ENCODE results near the gene RANBP10. TPM values are rescaled to one million over a fixed set of nuclear protein-coding genes. Genes with fewer than 3 reads are reported as not detected.

RANBP10 gene
- total RNA-seq, 4 donors from 2014 or later, result 18.4 to 35.2 (median 27.6) TPM

GRCh38 chr16:67674851-67675578, 131.3 kb downstream of the RANBP10 start:
- no peak for TF ChIP-seq EP300 (IDR thresholded peaks at IDR 0.05)
- TF ChIP-seq CTCF (IDR thresholded peaks at IDR 0.05), result no peak
- no peak for TF ChIP-seq POLR2AphosphoS5 (IDR thresholded peaks at IDR 0.05)
- no peak for TF ChIP-seq POLR2A (IDR thresholded peaks at IDR 0.05)
- no peak for DNase-seq (ENCODE audit: low spot score in 2 of 2)
- peaks cover 7% of the 10 kb centered on the region for H3K36me3 ChIP-seq
- peak overlapping the region; percentile 25 for H3K27ac ChIP-seq
- no peaks in the 10 kb centered on the region for H3K9me3 ChIP-seq
- no peaks in the 10 kb centered on the region for H3K27me3 ChIP-seq
- H3K4me3 ChIP-seq, result no peak overlapping the region
- WGBS, result 96% methylated on average over 5 of the region's 28 CpGs
- peaks cover 48% of the 10 kb centered on the region for H3K4me1 ChIP-seq

- H3K4me3 ChIP-seq, result no peak overlapping the region
- no peaks in the 10 kb centered on the region for H3K9me3 ChIP-seq
- H3K4me1 ChIP-seq, result peaks cover 48% of the 10 kb centered on the region
- WGBS, result 40% methylated on average over 16 of the region's 21 CpGs
- no peak for TF ChIP-seq POLR2AphosphoS5 (IDR thresholded peaks at IDR 0.05)
- TF ChIP-seq CTCF (IDR thresholded peaks at IDR 0.05), result no peak
- no peak for TF ChIP-seq EP300 (IDR thresholded peaks at IDR 0.05)
- no peak for TF ChIP-seq POLR2A (IDR thresholded peaks at IDR 0.05)
- DNase-seq (ENCODE audit: low spot score in 2 of 2), result no peak
- peak overlapping the region; percentile 80 for H3K27ac ChIP-seq
- no peaks in the 10 kb centered on the region for H3K27me3 ChIP-seq
- H3K36me3 ChIP-seq, result peaks cover 7% of the 10 kb centered on the region
Observed at GRCh38 chr16:67673712-67674580, 132.4 kb downstream of the RANBP10 start.

Other genes with a start within 250 kb of the RANBP10 start
- gene CTCF, start 244.0 kb downstream of the RANBP10 start, total RNA-seq, result 10 to 100 TPM; 36.2 to 50.1 (median 46.9) TPM
- 1 to 10 TPM in 1 of 4 donors, under 1 TPM in 3; 0.19 to 2.3 (median 0.51) TPM for gene CARMIL2, start 161.4 kb downstream of the RANBP10 start, total RNA-seq
- gene ACD, start 146.3 kb downstream of the RANBP10 start, total RNA-seq, result 10 to 100 TPM; 17.6 to 33.9 (median 22.3) TPM
- gene PARD6A, start 145.6 kb downstream of the RANBP10 start, total RNA-seq, result 1 to 10 TPM; 2.3 to 4.3 (median 3.4) TPM
- 10 to 100 TPM; 10.1 to 33.6 (median 13.7) TPM for gene ENKD1, start 139.8 kb downstream of the RANBP10 start, total RNA-seq
- gene C16orf86, start 139.7 kb downstream of the RANBP10 start, total RNA-seq, result 1 to 10 TPM; 2.1 to 6.8 (median 3.6) TPM
- 10 to 100 TPM; 18.3 to 31.1 (median 25.9) TPM for gene GFOD2, start 87.2 kb downstream of the RANBP10 start, total RNA-seq
- gene TSNAXIP1, start 329 bp upstream of the RANBP10 start, total RNA-seq, result 1 to 10 TPM in 2 of 4 donors, under 1 TPM in 2; 0.34 to 1.4 (median 0.87) TPM
- 10 to 100 TPM; 45.7 to 92.0 (median 76.4) TPM for gene THAP11, start 35.8 kb upstream of the RANBP10 start, total RNA-seq
- 100 to 1,000 TPM; 101 to 161 (median 113) TPM for gene NUTF2, start 40.4 kb upstream of the RANBP10 start, total RNA-seq
- 100 to 1,000 TPM; 140 to 311 (median 201) TPM for gene CENPT, start 41.1 kb upstream of the RANBP10 start, total RNA-seq
- 100 to 1,000 TPM in 1 of 4 donors, 10 to 100 TPM in 3; 59.5 to 110 (median 68.0) TPM for gene EDC4, start 66.5 kb upstream of the RANBP10 start, total RNA-seq
- 1 to 10 TPM in 3 of 4 donors, not detected in 1; 4.3 to 5.6 (median 4.7) TPM for gene NRN1L, start 78.3 kb upstream of the RANBP10 start, total RNA-seq
- gene PSKH1, start 86.7 kb upstream of the RANBP10 start, total RNA-seq, result 10 to 100 TPM; 16.4 to 26.9 (median 24.5) TPM
- gene CTRL, start 125.3 kb upstream of the RANBP10 start, total RNA-seq, result 1 to 10 TPM in 3 of 4 donors, under 1 TPM in 1; 0.55 to 2.7 (median 1.8) TPM
- gene PSMB10, start 130.3 kb upstream of the RANBP10 start, total RNA-seq, result 10 to 100 TPM; 13.5 to 31.2 (median 16.3) TPM
- gene LCAT, start 137.6 kb upstream of the RANBP10 start, total RNA-seq, result 10 to 100 TPM; 10.6 to 61.4 (median 22.6) TPM
- gene SLC12A4, start 162.1 kb upstream of the RANBP10 start, total RNA-seq, result 100 to 1,000 TPM in 1 of 4 donors, 10 to 100 TPM in 3; 31.2 to 165 (median 72.2) TPM
- gene DPEP3, start 173.9 kb upstream of the RANBP10 start, total RNA-seq, result not detected
- under 1 TPM in 1 of 4 donors, not detected in 3; 0.56 TPM for gene DPEP2, start 192.9 kb upstream of the RANBP10 start, total RNA-seq
- not detected for gene DPEP2NB, start 209.4 kb upstream of the RANBP10 start, total RNA-seq
- 10 to 100 TPM in 2 of 4 donors, 1 to 10 TPM in 2; 9.0 to 22.5 (median 13.0) TPM for gene DDX28, start 216.7 kb upstream of the RANBP10 start, total RNA-seq
- 10 to 100 TPM; 14.4 to 21.6 (median 15.5) TPM for gene DUS2, start 216.7 kb upstream of the RANBP10 start, total RNA-seq